GM21786 (cell line): ENCODE measurements around the gene THAP7.
A peak's percentile ranks its signal among the peaks of the same experiment; 100 is the strongest.
"Not testable (repeated sequence)": the region's sequence is repeated elsewhere in the genome, so short reads cannot be mapped to it uniquely, and the experiment has no call there.

Experiments
- ATAC-seq: cut with Tn5 transposase; IDR thresholded peaks from one replicate; pipeline ENCODE4 v1.9.1; 2021; ENCODE audit not compliant: unreplicated experiment

The THAP7 gene

GRCh38 chr22:21013657-21014201 lies 11.8 kb upstream of the THAP7 start:
- ATAC-seq, result no peak

GRCh38 chr22:21012446-21013407 lies 10.8 kb upstream of the THAP7 start:
- ATAC-seq, result no peak

- ATAC-seq, result no peak
Observed at GRCh38 chr22:21010426-21011113, 8.7 kb upstream of the THAP7 start.

GRCh38 chr22:21009638-21010425 lies 7.9 kb upstream of the THAP7 start:
- no peak for ATAC-seq

GRCh38 chr22:21009208-21009607 lies 7.3 kb upstream of the THAP7 start:
- ATAC-seq, result not testable (repeated sequence)

GRCh38 chr22:21003782-21004181 lies 1.9 kb upstream of the THAP7 start:
- no peak for ATAC-seq

GRCh38 chr22:21000987-21001600 lies 824 bp downstream of the THAP7 start:
- ATAC-seq, result peak; percentile 4

- ATAC-seq, result no peak
Observed at GRCh38 chr22:21000207-21000986, 1.5 kb downstream of the THAP7 start.

GRCh38 chr22:20999350-21000206 lies 2.3 kb downstream of the THAP7 start:
- ATAC-seq, result no peak

- ATAC-seq, result no peak
Observed at GRCh38 chr22:20998411-20999336, 3.2 kb downstream of the THAP7 start.

- ATAC-seq, result no peak
Observed at GRCh38 chr22:20997536-20998257, 4.2 kb downstream of the THAP7 start.

- no peak for ATAC-seq
Observed at GRCh38 chr22:20996598-20997535, 5.1 kb downstream of the THAP7 start.

GRCh38 chr22:20996031-20996410 lies 5.9 kb downstream of the THAP7 start:
- ATAC-seq, result no peak

GRCh38 chr22:20995329-20996030 lies 6.4 kb downstream of the THAP7 start:
- no peak for ATAC-seq

GRCh38 chr22:20994902-20995241 lies 7.0 kb downstream of the THAP7 start:
- no peak for ATAC-seq
